GM18951 (cell line): ENCODE results near the gene NFATC4.

ENCODE experiments used
- POLR2A ChIP-seq: IDR thresholded peaks from 4 replicates; pipeline ENCODE4 v1.6.1; 2011; ENCODE audit warnings: mild to moderate bottlenecking; ENCODE audit not compliant: insufficient read length, insufficient read depth; ENCODE audit errors: extremely low read depth
- in situ Hi-C: fragments of 300-500 bp; cut with MboI; formaldehyde crosslinking; loops from one replicate; pipeline ENCODE4 v1.12.0; 2022; ENCODE audit warnings: low sequenced_read_pairs, mixed read lengths, inconsistent platforms; ENCODE audit not compliant: unreplicated experiment

The NFATC4 gene

GRCh38 chr14:24332268-24332993 is 35.6 kb upstream of the NFATC4 start:
- in situ Hi-C loops: loop anchor here (10.0 kb wide), 1 partner anchor 102 kb away; no protein-coding TSS in a partner anchor
- no peak for TF ChIP-seq POLR2A

GRCh38 chr14:24334431-24335291 is 33.3 kb upstream of the NFATC4 start, which contains the start of gene ADCY4:
TSS of gene ADCY4 (minus strand) at chr14:24335071. CDS start at chr14:24334652, 419 bp downstream.
- in situ Hi-C loops: loop anchor here (10.0 kb wide), 1 partner anchor 100 kb away; no protein-coding TSS in a partner anchor
- no peak for TF ChIP-seq POLR2A

- in situ Hi-C loops: loop anchor here (10.0 kb wide), 1 partner anchor 99 kb away; no protein-coding TSS in a partner anchor
Observed at GRCh38 chr14:24335461-24336171, 32.4 kb upstream of the NFATC4 start.

GRCh38 chr14:24337144-24337823 is 30.7 kb upstream of the NFATC4 start:
- in situ Hi-C loops: loop anchor here (10.0 kb wide), 1 partner anchor 98 kb away; no protein-coding TSS in a partner anchor
- no peak for TF ChIP-seq POLR2A

More at GRCh38 chr14:24335461-24336171, 32.4 kb upstream of the NFATC4 start:
- no peak for TF ChIP-seq POLR2A

- in situ Hi-C loops: loop anchor here (10.0 kb wide), 1 partner anchor 97 kb away; no protein-coding TSS in a partner anchor
- TF ChIP-seq POLR2A: no peak
Observed at GRCh38 chr14:24337824-24338175, 30.2 kb upstream of the NFATC4 start.

- no peak for TF ChIP-seq POLR2A
- in situ Hi-C loops: loop anchor here (10.0 kb wide), 1 partner anchor 96 kb away; no protein-coding TSS in a partner anchor
Observed at GRCh38 chr14:24338843-24339242, 29.1 kb upstream of the NFATC4 start.

- peak; percentile 71 for TF ChIP-seq POLR2A
- in situ Hi-C loops: loop anchor here (10.0 kb wide), 1 partner anchor 95 kb away; no protein-coding TSS in a partner anchor
Observed at GRCh38 chr14:24339284-24340151, 28.5 kb upstream of the NFATC4 start, which contains the start of gene RIPK3. TSS of gene RIPK3 (minus strand) at chr14:24339991. CDS start at chr14:24339826, 165 bp downstream.

- no peak for TF ChIP-seq POLR2A
- in situ Hi-C loops: no loop called here
Observed at GRCh38 chr14:24340606-24341005, 27.4 kb upstream of the NFATC4 start.

GRCh38 chr14:24342889-24343288 is 25.1 kb upstream of the NFATC4 start:
- in situ Hi-C loops: no loop called here
- no peak for TF ChIP-seq POLR2A

GRCh38 chr14:24343795-24344660 is 24.0 kb upstream of the NFATC4 start:
- in situ Hi-C loops: no loop called here
- TF ChIP-seq POLR2A: no peak
